MM.1S (cell line): ENCODE data around the gene PTPRG.

Experiments used
- DNase-seq: peaks from one replicate; pipeline ENCODE4 v3.0.0-alpha.2; 2015
- H2AFZ ChIP-seq: fragments of 300-600 bp; sonication (generic); 2 replicates; pipeline ENCODE4 v1.6.0; 2016; ENCODE audit warnings: antibody characterized with exemption, low read length
- H3F3A ChIP-seq: fragments of 300-600 bp; sonication (generic); 2 replicates; pipeline ENCODE4 v1.6.1; 2016; ENCODE audit warnings: mild to moderate bottlenecking, antibody characterized with exemption, low read length, moderate library complexity, mixed read lengths; ENCODE audit not compliant: insufficient read depth
- H3K27ac ChIP-seq: fragments of 300-600 bp; sonication (generic); 2 replicates; pipeline ENCODE4 v1.5.1; 2016; ENCODE audit warnings: mild to moderate bottlenecking, low read length
- H3K27me3 ChIP-seq: fragments of 300-600 bp; sonication (generic); replicated peaks from 2 replicates; pipeline ENCODE4 v1.6.0; 2016; ENCODE audit warnings: low read length; ENCODE audit not compliant: insufficient read depth
- H3K36me3 ChIP-seq: fragments of 300-600 bp; sonication (generic); replicated peaks from 2 replicates; pipeline ENCODE4 v1.6.1; 2016; ENCODE audit warnings: mild to moderate bottlenecking, low read length, mixed read lengths; ENCODE audit not compliant: insufficient read depth
- H3K4me1 ChIP-seq: fragments of 300-600 bp; sonication (generic); 2 replicates; pipeline ENCODE4 v1.6.1; 2016; ENCODE audit warnings: low read length, mixed read lengths
- H3K4me2 ChIP-seq: fragments of 300-600 bp; sonication (generic); 2 replicates; pipeline ENCODE4 v1.6.0; 2016; ENCODE audit warnings: low read depth, low read length
- H3K4me3 ChIP-seq: fragments of 300-600 bp; sonication (generic); 2 replicates; pipeline ENCODE4 v1.5.1; 2016; ENCODE audit warnings: low read length, mixed read lengths
- H3K79me2 ChIP-seq: fragments of 300-600 bp; sonication (generic); 2 replicates; pipeline ENCODE4 v1.6.1; 2016; ENCODE audit warnings: mixed run types, low read length, mixed read lengths
- H3K9ac ChIP-seq: fragments of 300-600 bp; sonication (generic); 2 replicates; pipeline ENCODE4 v1.6.1; 2016; ENCODE audit warnings: low read length, mixed read lengths
- H3K9me2 ChIP-seq: fragments of 300-600 bp; sonication (generic); replicated peaks from 2 replicates; pipeline ENCODE4 v1.6.1; 2016; ENCODE audit warnings: mild to moderate bottlenecking, low read length, mixed read lengths; ENCODE audit not compliant: insufficient read depth
- H3K9me3 ChIP-seq: fragments of 300-600 bp; sonication (generic); replicated peaks from 2 replicates; pipeline ENCODE4 v1.6.1; 2016; ENCODE audit warnings: mild to moderate bottlenecking, low read length, mixed read lengths; ENCODE audit not compliant: insufficient read depth
- H4K20me1 ChIP-seq: fragments of 300-600 bp; sonication (generic); 2 replicates; pipeline ENCODE4 v1.6.1; 2016; ENCODE audit warnings: mild to moderate bottlenecking, low read length, moderate library complexity, mixed read lengths; ENCODE audit not compliant: insufficient read depth
- CTCF ChIP-seq: fragments of 300-600 bp; sonication (generic); IDR thresholded peaks from 2 replicates; pipeline ENCODE4 v1.5.1; 2016; ENCODE audit warnings: antibody characterized with exemption, low read length, mixed read lengths
- EZH2 ChIP-seq: fragments of 300-600 bp; sonication (generic); optimal IDR thresholded peaks from 2 replicates; pipeline ENCODE3; 2017; ENCODE audit warnings: low read depth, mild to moderate bottlenecking, antibody characterized with exemption, low read length, mixed read lengths
- EZH2phosphoT487 ChIP-seq: fragments of 300-600 bp; sonication (generic); IDR thresholded peaks from 2 replicates; pipeline ENCODE4 v1.6.1; 2018; ENCODE audit warnings: antibody characterized with exemption, low read length

PTPRG gene

DNA sequence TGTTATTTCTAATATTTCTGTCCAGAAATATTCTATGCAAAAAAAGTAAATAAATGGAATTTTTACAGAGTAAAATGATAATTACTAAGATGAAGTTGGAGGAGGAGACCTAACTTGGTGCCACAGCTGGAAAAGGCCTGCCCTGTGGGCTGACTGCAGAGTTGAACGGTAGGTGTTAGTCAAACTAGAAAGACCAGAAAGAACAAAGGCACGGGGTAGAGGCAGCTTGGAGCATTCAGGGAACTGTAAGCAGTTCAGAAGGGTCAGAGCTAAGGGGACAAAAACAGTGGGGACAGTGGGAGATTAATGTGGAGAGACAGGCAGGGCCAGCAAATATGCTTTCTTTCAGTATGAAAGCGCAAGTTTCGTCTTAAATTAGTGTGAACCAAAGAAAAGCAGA, 39.3 kb upstream of the PTPRG start:
- no peak overlapping the region for H3K4me2 ChIP-seq
- H4K20me1 ChIP-seq: no peaks in the 10 kb centered on the region
- no peaks in the 10 kb centered on the region for H3K4me1 ChIP-seq
- no peak overlapping the region for H2AFZ ChIP-seq
- TF ChIP-seq EZH2phosphoT487 (no peak), EZH2 (no peak), CTCF (no peak)
- no peaks in the 10 kb centered on the region for H3F3A ChIP-seq
- no peaks in the 10 kb centered on the region for H3K36me3 ChIP-seq
- H3K27ac ChIP-seq: no peak overlapping the region
- DNase-seq: no peak
- H3K79me2 ChIP-seq: no peaks in the 10 kb centered on the region
- H3K9ac ChIP-seq: no peak overlapping the region
- no peaks in the 10 kb centered on the region for H3K9me3 ChIP-seq
- no peaks in the 10 kb centered on the region for H3K9me2 ChIP-seq
- H3K27me3 ChIP-seq: no peaks in the 10 kb centered on the region
- no peak overlapping the region for H3K4me3 ChIP-seq

GRCh38 chr3:61522626-61523025, 38.7 kb upstream of the PTPRG start:
- no peaks in the 10 kb centered on the region for H3K9me2 ChIP-seq
- no peak overlapping the region for H3K9ac ChIP-seq
- no peak for DNase-seq
- no peaks in the 10 kb centered on the region for H3K79me2 ChIP-seq
- no peaks in the 10 kb centered on the region for H3K27me3 ChIP-seq
- TF ChIP-seq EZH2 (no peak), CTCF (no peak), EZH2phosphoT487 (no peak)
- H3K9me3 ChIP-seq: no peaks in the 10 kb centered on the region
- H3F3A ChIP-seq: no peaks in the 10 kb centered on the region
- H4K20me1 ChIP-seq: no peaks in the 10 kb centered on the region
- no peaks in the 10 kb centered on the region for H3K4me1 ChIP-seq
- H3K4me3 ChIP-seq: no peak overlapping the region
- no peak overlapping the region for H3K27ac ChIP-seq
- H3K36me3 ChIP-seq: no peaks in the 10 kb centered on the region
- H2AFZ ChIP-seq: no peak overlapping the region
- no peak overlapping the region for H3K4me2 ChIP-seq

DNA sequence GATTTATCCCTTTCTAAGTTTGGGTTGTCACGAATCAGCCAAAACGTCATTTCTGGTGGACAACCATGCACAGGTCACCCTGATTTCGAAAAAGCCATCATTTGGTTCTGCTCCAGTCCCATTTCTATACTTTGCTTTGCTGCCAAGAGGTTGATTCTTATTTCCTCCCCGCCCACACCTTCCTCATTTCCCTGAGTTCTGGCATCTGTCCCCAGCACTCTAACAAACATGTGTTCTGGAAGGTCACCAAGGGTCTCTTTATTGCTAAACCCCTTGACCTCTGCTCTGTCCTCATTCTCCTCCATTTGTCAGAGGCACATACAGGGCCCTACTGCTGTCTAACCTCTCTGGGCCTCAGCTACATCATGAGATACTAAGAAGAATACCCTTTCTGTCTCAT, 36.4 kb upstream of the PTPRG start:
- no peaks in the 10 kb centered on the region for H3K79me2 ChIP-seq
- no peaks in the 10 kb centered on the region for H3K4me1 ChIP-seq
- H4K20me1 ChIP-seq: no peaks in the 10 kb centered on the region
- no peak overlapping the region for H3K4me2 ChIP-seq
- H2AFZ ChIP-seq: no peak overlapping the region
- H3K9ac ChIP-seq: no peak overlapping the region
- no peaks in the 10 kb centered on the region for H3K9me3 ChIP-seq
- TF ChIP-seq CTCF (no peak), EZH2 (no peak), EZH2phosphoT487 (no peak)
- H3K27me3 ChIP-seq: no peaks in the 10 kb centered on the region
- H3K4me3 ChIP-seq: no peak overlapping the region
- no peaks in the 10 kb centered on the region for H3F3A ChIP-seq
- H3K9me2 ChIP-seq: no peaks in the 10 kb centered on the region
- H3K27ac ChIP-seq: no peak overlapping the region
- no peak for DNase-seq
- H3K36me3 ChIP-seq: no peaks in the 10 kb centered on the region

DNA sequence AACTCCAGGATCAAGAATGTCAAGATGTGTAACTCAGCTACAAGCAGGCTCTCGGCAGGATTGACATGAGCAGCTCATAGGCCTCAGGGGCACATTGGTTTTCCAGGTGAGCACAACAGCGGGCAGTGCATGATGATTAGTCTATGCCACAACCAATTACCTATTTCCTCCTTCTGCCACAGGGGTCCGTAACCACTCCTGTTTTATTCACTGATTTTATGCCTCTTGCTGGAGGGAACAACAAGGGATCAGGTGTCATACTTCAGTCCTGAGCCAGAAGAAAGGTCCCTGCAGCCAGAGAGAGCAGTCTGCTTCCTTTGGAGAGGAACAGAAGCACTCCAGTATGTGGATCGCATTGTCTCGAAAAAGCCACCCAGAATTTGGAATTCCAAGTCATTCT, 35.1 kb upstream of the PTPRG start:
- DNase-seq: no peak
- no peaks in the 10 kb centered on the region for H3K9me3 ChIP-seq

More for the DNA sequence above, 35.1 kb upstream of the PTPRG start:
- no peaks in the 10 kb centered on the region for H3K79me2 ChIP-seq
- no peak overlapping the region for H3K4me2 ChIP-seq
- no peaks in the 10 kb centered on the region for H3K4me1 ChIP-seq
- H3K27me3 ChIP-seq: no peaks in the 10 kb centered on the region
- H3K27ac ChIP-seq: no peak overlapping the region
- TF ChIP-seq EZH2phosphoT487 (no peak), CTCF (no peak)
- H3K9me2 ChIP-seq: no peaks in the 10 kb centered on the region
- H4K20me1 ChIP-seq: no peaks in the 10 kb centered on the region
- H3K9ac ChIP-seq: no peak overlapping the region
- no peaks in the 10 kb centered on the region for H3F3A ChIP-seq
- H3K4me3 ChIP-seq: no peak overlapping the region
- no peaks in the 10 kb centered on the region for H3K36me3 ChIP-seq
- H2AFZ ChIP-seq: no peak overlapping the region
